Uterus (tissue), 2 donors: ENCODE data around the gene SRPK3.

Experiments
- CTCF ChIP-seq, 4 experiments: fragments of 200-600 bp in 2 of 4; fragments of 450-650 bp in 2 of 4; sonication (generic) in 2 of 4; IDR thresholded peaks; one replicate each; pipeline ENCODE4 v1.5.1; 2016 to 2019; ENCODE audit warnings: antibody characterized with exemption in 4 of 4, mild to moderate bottlenecking in 2 of 4, moderate library complexity in 1 of 4
- POLR2A ChIP-seq, 2 donors: fragments of 450-650 bp; IDR thresholded peaks; one replicate each; pipeline ENCODE4 v1.6.1; 2016; ENCODE audit warnings: antibody characterized with exemption in 2 of 2, mild to moderate bottlenecking in 1 of 2, moderate library complexity in 1 of 2

DNA sequence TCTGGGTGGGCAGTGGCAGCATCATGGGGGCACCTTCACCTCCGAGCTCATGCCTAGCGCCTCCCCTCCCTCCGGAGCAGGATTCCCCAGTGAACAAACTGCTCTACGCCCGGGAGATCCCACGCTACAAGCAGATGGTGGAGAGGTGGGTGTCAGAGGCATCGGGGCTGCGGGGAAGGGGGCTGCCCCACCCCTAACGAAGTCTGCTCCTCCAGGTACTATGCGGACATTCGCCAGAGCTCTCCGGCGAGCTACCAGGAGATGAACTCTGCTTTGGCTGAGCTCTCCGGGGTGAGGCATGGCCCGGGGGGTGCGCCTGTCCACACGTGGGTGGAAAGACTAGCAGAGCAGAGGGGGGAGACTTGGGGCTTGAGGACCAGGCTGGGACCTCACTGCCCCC is 2.7 kb upstream of the SRPK3 start:
- TF ChIP-seq POLR2A (IDR thresholded peaks at IDR 0.05) (no peak), CTCF (IDR thresholded peaks at IDR 0.05) (no peak)
